Inflammatory macrophage treated with lipopolysaccharide for 4 hours (primary cell): ENCODE data around the gene CEPT1.

Experiments
- DNase-seq: peaks from one replicate; pipeline ENCODE4 v3.0.0-alpha.2; 2020

Gene CEPT1

DNA sequence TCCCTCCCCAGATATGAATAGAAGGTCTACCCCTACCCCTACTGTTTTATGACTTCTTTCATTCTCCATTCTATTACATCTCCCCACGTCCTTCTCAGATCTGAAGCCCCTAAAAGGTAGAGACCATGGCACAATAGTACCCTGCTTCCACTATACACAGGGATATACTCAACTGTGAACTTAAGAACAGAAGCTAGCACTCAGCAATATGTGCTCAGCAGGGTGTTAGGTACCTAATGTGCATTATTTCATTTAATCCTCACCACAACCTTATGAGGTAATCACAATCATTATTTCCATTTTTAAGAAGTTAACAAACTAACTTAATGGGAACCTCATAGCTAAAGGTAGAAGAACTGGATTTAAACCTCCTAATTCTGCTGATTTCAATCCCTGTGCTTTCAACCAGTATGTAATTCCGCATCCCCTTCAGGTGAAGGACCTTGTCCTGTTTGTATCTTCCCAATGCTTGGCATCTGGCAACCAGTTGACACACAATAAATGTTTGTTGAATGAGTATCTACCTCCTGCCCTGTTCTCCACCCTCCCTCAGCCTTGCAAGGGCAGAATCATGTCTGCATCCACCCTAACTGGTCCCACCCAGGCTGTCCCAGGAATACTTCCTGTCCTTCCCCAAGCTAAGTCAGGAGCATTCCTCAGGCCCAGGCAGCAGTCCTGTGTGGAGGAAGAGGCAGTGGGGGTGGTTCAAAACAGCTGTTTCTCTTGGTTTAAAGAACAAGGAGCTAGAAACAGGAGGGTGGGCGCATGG, 53.9 kb downstream of the CEPT1 start:
- DNase-seq = no peak

DNA sequence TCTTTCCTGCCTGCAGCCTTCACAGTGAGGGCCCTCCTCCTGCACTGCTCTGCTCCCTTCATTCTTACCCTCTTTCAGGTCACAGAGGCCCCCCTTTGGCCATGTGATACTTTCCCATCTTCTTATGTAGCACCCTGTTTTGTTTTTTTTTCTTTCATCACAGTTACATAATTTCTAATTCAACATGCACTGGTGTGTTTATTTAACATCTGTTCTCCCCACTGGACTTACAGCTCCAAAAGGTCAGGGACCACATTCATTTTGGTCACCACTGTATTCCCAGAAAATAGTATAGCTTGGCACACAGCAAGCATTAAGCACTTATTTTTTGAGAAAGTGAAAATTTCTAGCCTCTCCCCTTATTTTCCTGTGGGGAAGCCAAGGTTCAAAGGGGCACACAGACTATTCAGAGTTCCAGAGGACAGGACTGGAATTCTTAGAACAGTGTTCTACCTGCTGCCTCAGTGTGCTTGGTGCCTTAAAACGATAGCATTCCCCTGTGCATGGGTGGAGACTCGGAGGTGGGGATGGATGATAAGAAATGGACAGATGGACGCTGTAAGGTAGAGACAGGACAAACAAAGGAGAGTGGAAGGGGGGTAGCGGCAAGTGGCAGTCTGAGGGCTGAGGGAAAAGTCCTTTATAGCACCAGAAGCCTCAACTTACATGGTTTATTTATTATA, 55.1 kb downstream of the CEPT1 start:
- no peak for DNase-seq

DNA sequence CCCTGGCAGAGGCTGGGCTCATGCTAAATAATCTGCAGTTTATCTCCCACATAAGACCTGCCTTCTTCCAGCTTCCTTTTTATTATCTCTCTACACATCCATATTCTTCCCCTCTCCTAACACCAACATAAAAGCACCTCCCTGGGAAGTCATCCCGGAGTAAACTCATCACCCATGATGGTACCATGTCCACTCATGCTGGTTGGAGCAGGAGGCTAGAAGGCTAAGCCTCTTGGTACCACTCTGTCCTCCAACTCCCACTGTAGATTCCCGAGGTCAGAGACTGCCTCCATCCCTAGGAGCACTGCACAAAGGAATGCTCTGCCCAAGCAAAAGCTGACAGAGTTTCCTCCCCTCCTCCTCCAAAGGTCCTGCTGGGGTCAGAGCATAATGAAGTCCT, 56.2 kb downstream of the CEPT1 start:
- no peak for DNase-seq

DNA sequence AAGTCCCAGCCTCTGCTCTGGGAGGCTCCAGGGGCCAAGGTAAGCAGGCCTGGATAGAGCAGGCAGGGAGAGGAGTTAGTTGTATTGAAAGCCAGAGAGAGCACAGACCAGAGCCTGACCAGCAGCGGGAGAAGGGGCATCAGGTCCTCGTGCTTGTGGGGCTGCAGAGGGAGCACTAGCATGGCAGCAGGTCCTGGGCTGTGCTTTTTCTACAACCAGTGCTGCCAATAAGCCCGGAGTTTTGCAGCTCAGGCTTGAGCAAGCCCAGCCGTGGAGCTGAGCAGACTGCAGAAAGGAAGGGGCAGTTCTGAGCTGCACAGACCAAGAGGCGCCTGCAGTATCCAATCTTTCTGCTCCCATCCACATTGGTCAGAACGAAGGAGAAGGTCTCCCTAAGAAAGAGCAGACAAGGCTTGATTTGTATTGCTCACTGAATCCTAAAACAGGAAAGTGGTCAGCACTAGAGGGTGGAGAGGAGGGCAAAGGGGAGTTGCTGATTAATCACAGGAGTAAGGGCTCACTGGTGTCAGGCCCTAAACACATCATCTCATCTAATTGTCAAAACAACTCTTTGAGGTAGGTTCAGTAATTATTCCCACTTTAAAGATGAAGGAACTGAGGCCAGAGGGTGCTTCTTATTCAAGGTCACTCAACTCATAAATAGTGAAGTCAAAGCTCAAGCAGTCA, 57.7 kb downstream of the CEPT1 start:
- DNase-seq = peak; percentile 71

DNA sequence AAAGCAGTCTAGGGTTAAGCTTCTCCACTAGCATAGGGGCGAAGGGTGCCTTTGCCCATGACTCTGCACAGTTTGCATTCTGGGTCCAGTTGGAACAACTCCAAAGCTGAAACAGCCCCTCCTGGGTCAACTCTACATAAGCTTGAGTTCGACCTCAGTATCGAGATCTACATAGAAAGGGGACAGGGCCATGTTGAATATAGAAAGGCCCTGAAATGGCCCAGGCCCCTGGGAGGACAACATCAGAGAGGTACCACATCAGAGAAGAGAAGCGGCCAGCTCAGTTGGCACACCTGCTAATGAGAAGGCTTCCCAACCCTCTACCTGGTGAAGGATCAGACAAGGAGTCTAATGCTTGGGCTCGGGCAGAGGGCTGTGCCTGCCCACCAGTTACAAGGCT, 58.8 kb downstream of the CEPT1 start:
- no peak for DNase-seq

DNA sequence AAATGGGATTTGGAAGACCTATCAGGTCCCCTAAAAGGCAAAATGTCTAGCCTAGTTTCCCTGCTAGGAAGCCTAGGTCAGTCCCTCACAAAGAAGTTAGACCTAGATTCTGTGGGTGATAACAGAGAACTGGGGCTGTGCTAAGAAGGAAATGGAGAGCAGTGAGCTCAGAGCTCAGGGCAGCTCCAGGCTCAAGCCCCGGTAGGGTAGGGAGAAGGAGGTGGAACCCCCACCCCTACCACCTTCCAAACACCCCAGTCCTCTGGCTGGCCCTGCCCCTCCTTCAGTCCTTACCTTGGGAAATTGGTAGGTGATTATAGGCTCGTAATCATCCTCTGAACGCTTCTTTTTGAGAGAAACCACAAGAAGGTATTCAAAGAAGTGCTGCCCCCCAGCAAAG, 59.3 kb downstream of the CEPT1 start:
- no peak for DNase-seq

DNA sequence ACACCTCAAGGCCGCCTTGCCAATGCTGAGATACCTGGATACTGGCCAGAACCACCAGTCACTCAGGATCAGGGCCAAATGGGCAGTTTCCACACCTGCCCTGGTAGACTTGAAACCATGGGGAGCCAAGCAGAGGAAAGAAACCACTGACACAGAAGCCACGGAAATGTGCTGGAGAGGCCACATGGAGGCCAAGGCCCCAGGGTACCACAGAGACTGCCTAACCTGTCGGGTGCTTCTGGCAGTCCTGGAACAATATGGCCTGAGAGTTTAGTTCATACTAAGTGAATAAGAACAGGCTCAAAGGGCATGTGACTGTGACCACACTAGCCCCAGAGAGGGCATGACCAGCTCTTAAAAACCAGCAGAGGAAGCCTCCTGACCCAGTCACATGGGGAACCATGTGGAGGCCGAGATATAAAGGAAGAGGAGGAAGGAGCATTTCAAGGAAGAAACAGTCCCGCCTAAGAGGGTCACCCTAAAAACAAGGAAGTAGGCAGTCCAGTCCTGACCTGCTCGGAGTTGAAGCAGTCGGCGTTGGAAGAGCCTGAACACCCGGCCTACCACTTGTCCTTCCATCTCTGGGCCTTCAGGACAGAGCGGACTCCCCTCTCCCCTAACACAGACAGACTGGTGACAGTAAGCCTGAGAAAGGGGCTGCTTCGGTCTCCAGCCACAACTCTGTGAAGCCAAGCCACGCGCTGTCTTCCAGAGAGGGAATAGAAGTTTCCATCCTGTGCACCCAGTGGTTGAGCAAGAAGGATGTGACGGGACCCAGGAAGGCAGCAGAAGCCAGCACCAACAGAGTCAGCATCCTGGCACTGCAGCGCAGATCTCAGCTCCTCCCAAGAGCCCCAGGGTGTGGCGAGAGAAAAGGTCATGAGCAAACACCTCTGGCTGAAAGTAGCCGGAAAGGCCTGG, 60.1 kb downstream of the CEPT1 start, which contains the start of gene DENND2D:
TSS of gene DENND2D (minus strand) at position 766 of the 921 bp plus-strand sequence. CDS start at position 579, 187 bp downstream.
- DNase-seq = peak; percentile 97

DNA sequence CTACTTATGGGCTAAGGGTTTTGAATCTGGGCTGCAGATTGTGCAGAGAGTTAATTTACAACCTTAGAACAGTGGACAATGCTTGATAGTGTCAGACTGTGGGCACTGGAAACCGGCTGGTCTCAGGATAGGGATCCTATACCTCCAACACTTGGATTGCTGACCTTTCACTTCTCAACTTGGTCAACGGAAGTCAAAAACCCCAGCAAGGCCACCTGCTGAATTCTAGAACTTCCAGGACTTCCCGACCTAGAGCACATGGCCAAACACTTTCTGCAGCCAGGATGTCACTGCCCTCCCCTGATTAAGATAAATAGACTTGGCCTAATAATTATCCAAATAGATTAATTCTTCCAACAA, 60.8 kb downstream of the CEPT1 start:
- DNase-seq = no peak

DNA sequence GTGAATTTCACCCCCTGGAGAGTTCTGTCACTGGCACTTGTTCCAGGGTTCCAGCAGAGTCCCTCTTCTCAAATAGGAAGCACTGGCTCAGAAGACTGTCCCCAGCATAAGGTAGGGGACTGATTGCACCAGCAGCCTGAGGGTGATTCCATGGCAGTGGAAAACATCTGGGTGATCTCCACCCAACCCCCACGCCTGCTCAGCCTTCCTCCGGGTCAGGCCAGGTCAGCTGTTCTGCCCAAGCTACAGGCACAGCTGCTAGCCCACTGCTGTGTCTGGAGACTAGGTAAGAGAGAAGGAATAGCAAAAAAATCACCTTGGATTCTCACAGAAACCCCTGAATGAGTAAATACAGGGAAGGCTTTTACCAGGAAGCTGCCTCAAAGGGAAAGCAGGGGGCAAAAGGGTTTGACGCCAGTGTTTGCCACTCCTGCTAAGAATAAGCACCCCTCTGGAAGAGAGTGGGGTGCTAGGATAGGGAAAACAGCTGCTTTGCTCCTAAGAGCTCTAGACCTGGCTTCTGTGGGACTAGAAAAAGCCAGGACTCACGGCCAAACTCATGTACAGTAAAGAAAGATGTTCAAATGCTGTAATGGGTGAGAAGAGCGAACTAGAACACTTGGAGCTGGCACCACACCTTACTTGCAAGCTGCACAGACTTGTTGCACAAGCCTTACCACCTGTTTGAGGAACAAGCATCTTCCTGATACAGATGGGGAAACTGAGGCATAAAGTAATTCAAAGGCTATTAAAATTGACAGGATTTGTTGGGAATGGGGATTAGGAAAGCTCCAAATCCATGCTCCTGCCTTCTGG, 61.5 kb downstream of the CEPT1 start:
- no peak for DNase-seq

DNA sequence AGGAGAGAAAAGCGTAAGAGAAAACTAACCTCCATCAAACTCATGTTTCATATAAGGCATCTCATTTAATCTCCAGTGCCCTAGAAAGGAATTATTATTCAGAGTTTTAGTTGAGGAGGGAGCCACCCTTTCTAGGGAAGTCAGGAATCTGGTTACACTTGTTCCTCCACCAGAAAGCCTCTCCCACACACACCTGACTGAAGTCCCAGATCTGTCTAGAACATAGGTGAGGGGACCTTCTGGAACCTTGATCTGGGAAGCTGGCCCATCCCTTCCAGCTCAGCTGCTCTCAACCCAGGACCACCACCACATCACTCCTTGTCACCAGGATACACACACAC, 62.3 kb downstream of the CEPT1 start:
- DNase-seq = no peak

DNA sequence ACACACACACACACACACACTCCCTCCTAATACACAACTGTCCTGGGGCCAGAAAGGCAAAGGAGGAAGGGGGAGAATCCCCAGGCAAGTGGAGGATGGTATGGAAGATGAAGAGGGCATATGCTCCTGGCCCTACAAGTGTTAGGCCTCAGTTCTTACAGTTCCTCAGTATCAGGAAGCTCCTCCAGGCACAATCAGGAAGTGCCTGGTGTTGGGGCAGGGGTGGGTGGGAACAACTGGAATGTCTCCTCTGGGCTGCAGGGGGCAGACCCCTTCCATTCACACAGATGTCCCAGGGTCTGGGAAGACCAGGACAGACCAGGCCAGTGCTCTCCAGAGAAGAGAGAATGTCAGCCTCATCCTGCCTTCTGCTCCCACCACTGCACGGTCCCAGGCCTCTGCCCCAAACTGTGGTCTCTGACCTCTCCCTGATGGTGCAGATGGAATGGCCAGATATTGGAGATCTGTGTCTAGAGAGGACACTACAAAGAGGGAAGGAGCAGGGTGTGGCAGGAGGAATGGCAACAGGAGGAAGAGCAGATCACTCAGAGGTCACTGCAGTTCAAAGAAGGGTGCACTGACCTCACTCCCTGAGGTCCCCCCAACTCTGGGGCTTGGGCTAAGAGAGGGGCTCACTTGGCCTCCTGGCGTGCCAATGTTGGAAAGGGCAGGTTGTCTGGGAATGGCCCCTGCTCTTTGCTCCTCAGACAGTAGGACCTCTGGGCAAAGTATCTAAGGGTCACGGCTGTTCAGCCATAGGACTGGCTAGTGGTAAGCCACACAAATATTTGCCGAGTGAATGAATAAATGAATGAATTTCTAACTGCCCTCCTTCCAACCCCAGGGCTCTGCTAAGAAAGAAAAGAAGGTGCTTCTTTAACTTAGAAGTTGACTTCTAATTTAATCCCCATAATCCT, 62.9 kb downstream of the CEPT1 start:
- DNase-seq = no peak

DNA sequence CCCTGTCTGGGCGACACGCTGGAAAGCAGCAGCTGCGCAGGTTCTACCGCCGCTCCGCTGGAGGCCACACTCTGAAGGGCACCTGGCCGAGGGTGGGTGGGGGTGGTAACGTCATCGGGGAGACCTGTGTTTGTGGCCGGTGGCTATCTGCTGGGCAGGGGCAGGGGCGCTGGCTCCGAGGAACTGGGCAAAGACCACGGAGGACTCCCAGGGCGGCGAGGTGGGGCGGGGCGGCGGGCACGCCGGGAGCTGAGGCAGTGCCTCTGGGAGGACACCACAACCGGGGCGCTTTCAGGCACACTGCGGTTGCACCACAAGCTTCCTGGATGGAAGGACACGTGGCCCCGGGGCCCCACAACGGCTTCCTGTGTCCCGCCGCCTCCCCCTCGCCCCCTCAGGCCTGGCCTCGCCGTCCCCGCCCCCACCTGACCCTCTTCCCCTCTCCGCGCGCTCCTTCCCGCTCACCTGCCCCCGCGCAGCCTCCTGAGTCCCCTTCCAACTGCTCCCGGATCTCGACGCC, 63.7 kb downstream of the CEPT1 start:
- DNase-seq = peak; percentile 71

DNA sequence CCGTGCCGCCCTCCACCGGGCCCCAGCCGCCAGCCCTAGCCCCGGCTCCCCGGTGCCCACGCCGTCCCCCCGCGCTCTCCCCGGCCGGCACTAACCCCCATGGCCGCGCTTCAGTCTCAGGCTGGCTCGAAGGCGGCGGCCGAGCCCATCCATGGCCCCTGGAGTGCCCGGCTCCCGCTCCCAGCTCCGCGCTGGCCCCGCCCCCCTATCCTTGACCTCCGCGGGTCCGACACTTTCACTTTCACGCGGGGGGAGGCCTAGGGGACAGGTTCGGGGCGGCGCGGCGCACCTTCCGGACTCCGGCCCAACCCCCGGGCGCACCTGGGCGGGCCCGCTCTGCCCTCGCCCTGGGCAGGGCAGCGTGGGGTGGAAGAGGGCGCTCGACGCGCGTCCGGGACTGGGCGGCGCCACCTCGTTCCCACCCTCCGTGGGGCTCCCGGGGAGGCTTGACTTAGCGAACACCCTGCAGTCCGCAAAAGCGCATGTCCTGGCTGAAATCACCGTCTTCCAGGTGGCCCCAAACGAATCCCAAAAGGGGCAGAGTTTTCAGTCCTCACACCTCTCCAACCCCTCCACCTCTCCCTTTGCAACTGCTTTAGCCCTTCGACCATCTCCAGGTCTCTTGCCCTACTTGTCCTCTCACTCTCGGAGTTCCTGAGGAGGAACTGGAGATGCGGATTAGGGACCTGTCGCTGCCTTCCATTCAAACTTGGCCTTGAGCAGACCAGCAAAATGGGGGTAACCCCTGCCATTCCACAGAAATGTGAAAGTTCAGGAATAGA, 64.4 kb downstream of the CEPT1 start:
- no peak for DNase-seq

DNA sequence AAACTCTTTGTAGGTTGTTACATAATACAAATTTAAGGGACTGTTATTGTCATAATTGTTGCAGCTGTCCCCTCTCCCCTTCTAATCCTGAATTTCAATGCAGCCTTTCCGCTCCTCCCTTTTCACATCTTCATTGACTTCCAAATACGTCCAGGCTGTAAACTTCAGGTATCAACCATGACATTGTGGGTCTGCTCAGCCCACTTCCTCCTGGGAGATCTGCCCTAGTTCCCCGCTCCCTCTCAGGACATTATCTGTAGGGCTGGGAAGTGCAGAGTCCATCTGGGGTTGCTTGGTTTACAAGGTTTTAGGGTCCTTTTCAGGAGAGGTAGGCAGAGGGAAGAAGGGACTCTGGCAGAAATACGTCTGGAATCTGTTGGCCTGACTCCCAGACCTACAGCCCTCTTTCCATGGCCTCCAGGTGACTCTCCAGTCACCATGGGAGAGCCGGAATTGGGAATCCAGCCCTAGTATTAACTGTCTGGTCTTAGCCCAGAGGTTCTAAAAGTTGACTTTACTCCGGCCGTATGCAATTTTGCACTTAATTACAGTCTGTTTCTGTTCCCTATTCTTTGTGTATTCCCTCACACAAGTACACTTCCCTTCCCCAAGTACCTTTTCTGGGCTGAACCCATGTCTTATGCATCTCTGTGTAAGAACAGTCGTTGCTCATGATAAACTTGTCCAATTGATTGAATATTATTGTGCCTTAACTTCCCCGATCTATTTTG, 65.1 kb downstream of the CEPT1 start:
- peak; percentile 73 for DNase-seq

DNA sequence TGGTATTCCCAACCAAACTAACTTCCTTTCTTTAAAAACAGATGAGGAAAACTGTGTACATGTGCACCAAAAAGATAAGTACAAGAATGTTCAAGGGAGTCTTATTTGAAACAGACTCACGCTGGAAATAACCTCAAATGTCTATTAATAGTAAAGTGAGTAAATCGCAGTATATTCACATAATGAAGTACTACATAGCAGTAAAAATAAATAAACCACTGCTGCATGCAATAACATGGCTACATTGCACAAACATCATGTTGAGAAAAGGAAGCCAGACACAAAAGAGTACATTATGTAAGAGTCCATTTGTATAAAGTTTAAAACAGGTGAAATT, 65.7 kb downstream of the CEPT1 start:
- peak; percentile 81 for DNase-seq

DNA sequence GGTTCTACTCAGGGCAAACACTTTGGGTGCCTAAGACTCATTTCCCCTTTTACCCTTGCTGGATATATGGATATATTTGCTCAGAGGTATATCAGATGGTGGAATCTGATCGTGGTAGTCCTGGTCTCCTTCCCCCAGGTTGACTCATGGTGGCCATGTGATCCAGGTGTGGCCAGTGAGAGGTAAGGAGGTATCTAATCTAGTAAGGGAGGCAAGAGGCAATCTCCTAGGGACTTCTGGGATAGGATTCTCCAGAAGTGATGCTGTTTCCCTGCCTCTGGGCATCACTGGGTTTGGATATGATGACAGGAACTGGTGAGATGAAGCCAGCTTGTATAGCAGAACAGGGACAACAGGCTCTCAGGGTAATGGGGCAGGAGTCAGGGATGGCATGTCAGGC, 68.9 kb downstream of the CEPT1 start:
- DNase-seq = no peak

DNA sequence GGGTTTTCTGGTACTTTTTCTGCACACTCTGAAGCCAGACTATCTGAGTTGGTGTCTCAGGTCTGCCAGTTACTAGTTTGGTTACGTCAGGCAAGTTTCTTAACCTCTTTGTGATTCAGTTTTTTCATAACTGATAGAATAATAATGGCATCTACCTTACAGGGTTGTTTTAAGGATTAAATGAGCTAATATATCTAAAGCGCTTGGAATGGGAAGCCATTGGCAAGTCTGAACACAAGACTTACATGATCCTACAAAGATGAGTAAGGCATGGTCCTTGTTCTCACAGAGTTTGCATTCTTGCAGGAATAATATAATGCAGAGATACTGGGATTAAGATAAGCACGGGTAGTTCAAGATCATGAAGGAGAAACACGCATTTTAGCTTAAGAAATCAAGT, 69.6 kb downstream of the CEPT1 start:
- no peak for DNase-seq

DNA sequence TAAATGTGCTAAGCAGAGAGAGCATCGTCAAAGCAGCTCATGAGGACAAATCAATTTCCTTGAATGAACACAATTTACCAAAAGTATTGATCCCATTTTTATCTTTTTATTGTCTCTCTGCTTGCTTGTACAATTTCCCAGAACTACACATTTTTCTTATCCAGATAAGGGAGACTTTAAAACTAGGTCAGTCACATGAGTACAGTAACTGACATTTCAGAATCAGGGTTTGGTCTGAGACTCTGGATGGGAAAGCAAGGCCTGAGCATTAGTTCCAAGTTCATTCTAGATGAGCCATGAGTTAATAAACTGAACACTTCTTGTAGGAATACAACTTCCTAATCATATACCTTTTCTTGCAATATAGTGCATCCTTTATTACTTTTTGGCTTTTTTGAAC, 71.9 kb downstream of the CEPT1 start:
- DNase-seq = no peak

DNA sequence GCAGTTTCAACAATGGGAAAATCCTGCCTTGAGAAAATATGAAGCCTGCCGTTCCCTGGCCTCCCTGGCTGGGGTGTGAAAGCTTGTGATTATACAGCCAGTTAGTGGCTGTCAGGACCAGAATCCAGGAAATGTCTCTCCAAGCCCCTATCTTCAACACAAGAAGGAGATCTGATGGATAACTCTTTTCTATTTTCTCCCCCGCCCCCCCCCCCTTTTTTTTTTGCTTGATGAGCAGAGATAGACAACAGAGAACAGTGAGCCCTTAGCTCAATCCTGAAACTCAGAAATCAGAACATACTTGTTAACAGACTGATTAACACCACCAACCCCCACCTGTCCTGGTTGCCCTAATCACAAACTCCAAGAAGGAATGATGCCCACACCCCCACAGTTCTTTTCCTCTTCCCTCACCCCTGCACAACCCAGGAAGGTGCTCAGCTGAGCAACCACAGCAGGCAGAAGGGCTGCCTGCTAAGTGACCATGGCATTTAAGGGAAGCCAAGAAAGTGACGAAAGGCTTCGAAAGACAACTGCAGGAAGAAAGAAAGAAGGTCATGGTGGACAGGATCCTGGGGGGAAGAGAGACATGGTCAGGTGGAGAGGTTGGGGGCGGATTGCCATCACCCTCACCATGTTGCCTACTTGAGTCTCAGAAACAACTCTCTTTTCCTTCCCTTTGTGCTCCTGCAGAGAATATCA, 72.8 kb downstream of the CEPT1 start:
- DNase-seq = peak; percentile 52
